CD4-positive, CD25-positive, alpha-beta regulatory T cell (primary cell): ENCODE results near the gene ADGRA1. TPM values are rescaled to one million over a fixed set of nuclear protein-coding genes. Genes with fewer than 3 reads are reported as not detected.

Source experiments
- ATAC-seq, 2 donors: fragments of 150-1000 bp; cut with Tn5 transposase; one replicate each; pipeline ENCODE4 v1.10.0; 2021; ENCODE audit warnings: low read depth in 2 of 2, moderate number of reproducible peaks in 2 of 2, moderate library complexity in 1 of 2
- DNase-seq, 3 donors: peaks; one replicate each; pipeline versions ENCODE4 v3.0.0 to v3.0.0-alpha.2; 2012 to 2022; ENCODE audit warnings: mixed read lengths in 1 of 3
- H3K27ac ChIP-seq: one replicate; pipeline ENCODE4 v1.7.0; 2013; ENCODE audit warnings: mild to moderate bottlenecking, low read length; ENCODE audit not compliant: insufficient read depth, poor library complexity, severe bottlenecking
- H3K27me3 ChIP-seq: one replicate; pipeline ENCODE4 v1.7.0; 2013; ENCODE audit warnings: low read length; ENCODE audit not compliant: control insufficient read depth, insufficient read depth
- H3K36me3 ChIP-seq: one replicate; pipeline ENCODE4 v1.7.0; 2013; ENCODE audit warnings: mild to moderate bottlenecking, low read length, moderate library complexity; ENCODE audit not compliant: control insufficient read depth, insufficient read depth
- H3K4me1 ChIP-seq: 2 replicates; pipeline ENCODE4 v1.7.0; 2013; ENCODE audit warnings: mild to moderate bottlenecking, low read length; ENCODE audit not compliant: insufficient read depth, control insufficient read depth, poor library complexity, severe bottlenecking
- H3K4me3 ChIP-seq: one replicate; pipeline ENCODE4 v1.7.0; 2013; ENCODE audit warnings: low read depth, mild to moderate bottlenecking, low read length, moderate library complexity
- H3K9me3 ChIP-seq, 2 experiments: 1 replicate in 1 of 2; 2 replicates in 1 of 2; pipeline ENCODE4 v1.7.0; 2013; ENCODE audit warnings: low read length in 2 of 2, mild to moderate bottlenecking in 1 of 2, moderate library complexity in 1 of 2; ENCODE audit not compliant: control insufficient read depth in 2 of 2
- H3K27ac Mint-ChIP-seq, 3 donors: one replicate each; pipeline ENCODE4 v1.8.0; 2020 to 2022; ENCODE audit warnings: mild to moderate bottlenecking in 3 of 3, mixed read lengths in 3 of 3, moderate library complexity in 2 of 3
- H3K27me3 Mint-ChIP-seq: one replicate; pipeline ENCODE4 v1.8.0; 2022; ENCODE audit warnings: mild to moderate bottlenecking, mixed read lengths
- H3K36me3 Mint-ChIP-seq: one replicate; pipeline ENCODE4 v1.8.0; 2020; ENCODE audit warnings: mixed read lengths
- H3K4me1 Mint-ChIP-seq, 4 donors: one replicate each; pipeline ENCODE4 v1.8.0; 2020 to 2022; ENCODE audit warnings: mixed read lengths in 4 of 4, mild to moderate bottlenecking in 1 of 4
- H3K4me3 Mint-ChIP-seq, 4 donors: one replicate each; pipeline ENCODE4 v1.8.0; 2020 to 2022; ENCODE audit warnings: mild to moderate bottlenecking in 4 of 4, mixed read lengths in 4 of 4, moderate library complexity in 3 of 4
- H3K9me3 Mint-ChIP-seq, 7 donors: one replicate each; pipeline ENCODE4 v1.8.0; 2020 to 2022; ENCODE audit warnings: mixed read lengths in 7 of 7, mild to moderate bottlenecking in 3 of 7, moderate library complexity in 2 of 7
- polyA plus RNA-seq, 4 donors: library from polyadenylated mRNA; unstranded; fragments of 300-500 nt; fragmentation: Illumina TruSeq; gene quantifications; one replicate each; pipeline ENCODE4 v1.2.3, GENCODE V29; 2021
- total RNA-seq: library from RNA; stranded (reverse); gene quantifications from one replicate; pipeline ENCODE4 v1.2.3, GENCODE V29; 2022

Gene ADGRA1
- total and polyA plus RNA-seq, 5 donors from 2014 or later = not detected

GRCh38 chr10:133088179-133088955 lies 643 bp downstream of the ADGRA1 start:
- DNase-seq = no peak
- H3K4me3 ChIP-seq = no peak overlapping the region
- no peaks in the 10 kb centered on the region for H3K4me1 Mint-ChIP-seq
- H3K36me3 ChIP-seq = no peaks in the 10 kb centered on the region
- H3K27me3 Mint-ChIP-seq = peaks cover 15% of the 10 kb centered on the region
- no peak overlapping the region for H3K4me3 Mint-ChIP-seq
- H3K36me3 Mint-ChIP-seq = no peaks in the 10 kb centered on the region
- H3K9me3 Mint-ChIP-seq = peaks cover 0 to 4% (median 0%) of the 10 kb centered on the region in 7 donors
- H3K9me3 ChIP-seq = no peaks in the 10 kb centered on the region
- no peak overlapping the region for H3K27ac Mint-ChIP-seq
- no peaks in the 10 kb centered on the region for H3K4me1 ChIP-seq
- H3K27me3 ChIP-seq = no peaks in the 10 kb centered on the region
- no peak for ATAC-seq
- no peak overlapping the region for H3K27ac ChIP-seq

- Histone ChIP-seq H3K4me3 (no peak overlapping the region), H3K36me3 (no peaks in the 10 kb centered on the region), H3K4me1 (no peaks in the 10 kb centered on the region), H3K9me3 (no peaks in the 10 kb centered on the region), H3K27ac (no peak overlapping the region), H3K27me3 (no peaks in the 10 kb centered on the region)
- Mint-ChIP-seq H3K4me3 (no peak overlapping the region), H3K4me1 (no peaks in the 10 kb centered on the region), H3K36me3 (no peaks in the 10 kb centered on the region), H3K9me3 (peaks cover 0 to 4% (median 0%) of the 10 kb centered on the region in 7 donors), H3K27ac (no peak overlapping the region), H3K27me3 (peaks cover 18% of the 10 kb centered on the region)
- DNase-seq = no peak
- ATAC-seq = no peak
Observed at GRCh38 chr10:133088956-133089800, 1.5 kb downstream of the ADGRA1 start.

- no peak for ATAC-seq
- no peaks in the 10 kb centered on the region for H3K9me3 ChIP-seq
Observed at GRCh38 chr10:133090101-133090500, 2.4 kb downstream of the ADGRA1 start.

DNA sequence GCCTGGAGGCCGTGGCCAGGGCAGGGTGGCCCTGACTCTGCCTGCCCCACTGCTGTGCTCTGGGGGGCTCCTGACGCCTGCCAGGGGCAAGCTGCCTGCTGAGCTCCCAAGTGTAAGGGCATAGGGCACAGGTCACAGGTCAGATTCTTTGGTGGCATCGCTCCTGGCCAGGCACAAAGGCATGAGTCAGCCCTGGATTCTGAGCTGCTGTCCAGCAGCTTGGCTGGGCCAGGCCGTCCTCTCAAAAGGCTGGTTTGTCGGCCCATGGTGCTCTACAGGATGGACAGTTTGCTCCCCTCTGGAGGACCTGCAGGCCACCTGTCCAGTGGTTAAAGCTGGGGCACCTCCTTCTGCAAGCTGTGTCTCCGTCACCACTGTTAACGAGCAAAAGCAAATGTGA lies 2.9 kb downstream of the ADGRA1 start:
- H3K4me1 Mint-ChIP-seq = no peaks in the 10 kb centered on the region
- H3K4me3 Mint-ChIP-seq = no peak overlapping the region
- ATAC-seq = no peak
- DNase-seq = no peak
- H3K4me1 ChIP-seq = no peaks in the 10 kb centered on the region
- peaks cover 0 to 4% (median 0%) of the 10 kb centered on the region in 7 donors for H3K9me3 Mint-ChIP-seq
- peaks cover 18% of the 10 kb centered on the region for H3K27me3 Mint-ChIP-seq
- H3K4me3 ChIP-seq = no peak overlapping the region
- no peaks in the 10 kb centered on the region for H3K9me3 ChIP-seq
- no peaks in the 10 kb centered on the region for H3K27me3 ChIP-seq
- no peaks in the 10 kb centered on the region for H3K36me3 ChIP-seq
- H3K27ac Mint-ChIP-seq = no peak overlapping the region
- H3K27ac ChIP-seq = no peak overlapping the region
- H3K36me3 Mint-ChIP-seq = no peaks in the 10 kb centered on the region

More at GRCh38 chr10:133090101-133090500, 2.4 kb downstream of the ADGRA1 start:
- H3K36me3 Mint-ChIP-seq = no peaks in the 10 kb centered on the region
- H3K4me3 Mint-ChIP-seq = no peak overlapping the region
- H3K27me3 ChIP-seq = no peaks in the 10 kb centered on the region
- no peaks in the 10 kb centered on the region for H3K4me1 ChIP-seq
- no peak overlapping the region for H3K4me3 ChIP-seq
- no peaks in the 10 kb centered on the region for H3K36me3 ChIP-seq
- no peak overlapping the region for H3K27ac Mint-ChIP-seq
- no peak for DNase-seq
- no peak overlapping the region for H3K27ac ChIP-seq
- H3K27me3 Mint-ChIP-seq = peaks cover 18% of the 10 kb centered on the region
- H3K9me3 Mint-ChIP-seq = peaks cover 0 to 4% (median 0%) of the 10 kb centered on the region in 7 donors
- no peaks in the 10 kb centered on the region for H3K4me1 Mint-ChIP-seq

GRCh38 chr10:133091316-133091715 lies 3.6 kb downstream of the ADGRA1 start:
- Histone ChIP-seq H3K27me3 (no peaks in the 10 kb centered on the region), H3K9me3 (no peaks in the 10 kb centered on the region), H3K27ac (no peak overlapping the region), H3K4me1 (no peaks in the 10 kb centered on the region), H3K36me3 (no peaks in the 10 kb centered on the region), H3K4me3 (no peak overlapping the region)
- Mint-ChIP-seq H3K27ac (no peak overlapping the region), H3K27me3 (peaks cover 18% of the 10 kb centered on the region), H3K9me3 (peaks cover 0 to 4% (median 0%) of the 10 kb centered on the region in 7 donors), H3K36me3 (no peaks in the 10 kb centered on the region), H3K4me1 (no peaks in the 10 kb centered on the region), H3K4me3 (no peak overlapping the region)
- ATAC-seq (no peak), DNase-seq (no peak)

DNA sequence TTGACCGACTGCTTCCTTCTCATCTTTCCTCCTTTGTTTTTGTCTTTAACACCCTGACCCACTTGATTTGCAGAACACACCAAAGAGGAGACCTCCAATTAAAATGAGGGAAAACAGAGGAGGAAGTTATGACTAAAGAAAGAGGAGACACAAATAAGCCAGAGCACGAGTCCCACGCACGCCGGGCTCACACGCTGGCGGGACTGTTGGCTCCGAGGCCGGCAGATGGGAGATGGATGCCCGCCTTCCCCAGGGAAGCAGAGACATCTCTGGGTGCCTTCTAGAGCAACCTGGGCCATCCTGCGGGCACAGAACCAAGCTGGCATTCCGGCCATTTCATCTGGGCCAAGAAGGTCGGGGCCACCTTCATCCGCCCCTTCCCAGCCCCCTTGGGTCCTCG lies 5.6 kb downstream of the ADGRA1 start:
- H3K36me3 ChIP-seq = no peaks in the 10 kb centered on the region
- H3K4me1 Mint-ChIP-seq = no peaks in the 10 kb centered on the region
- H3K4me1 ChIP-seq = no peaks in the 10 kb centered on the region
- H3K36me3 Mint-ChIP-seq = no peaks in the 10 kb centered on the region
- H3K9me3 ChIP-seq = no peaks in the 10 kb centered on the region
- no peak for ATAC-seq
- H3K27me3 ChIP-seq = no peaks in the 10 kb centered on the region
- DNase-seq = no peak
- H3K4me3 ChIP-seq = no peak overlapping the region
- H3K9me3 Mint-ChIP-seq = peaks cover 0 to 2% (median 0%) of the 10 kb centered on the region in 7 donors
- H3K27ac Mint-ChIP-seq = no peak overlapping the region
- H3K27me3 Mint-ChIP-seq = peaks cover 7% of the 10 kb centered on the region
- no peak overlapping the region for H3K27ac ChIP-seq
- no peak overlapping the region for H3K4me3 Mint-ChIP-seq

DNA sequence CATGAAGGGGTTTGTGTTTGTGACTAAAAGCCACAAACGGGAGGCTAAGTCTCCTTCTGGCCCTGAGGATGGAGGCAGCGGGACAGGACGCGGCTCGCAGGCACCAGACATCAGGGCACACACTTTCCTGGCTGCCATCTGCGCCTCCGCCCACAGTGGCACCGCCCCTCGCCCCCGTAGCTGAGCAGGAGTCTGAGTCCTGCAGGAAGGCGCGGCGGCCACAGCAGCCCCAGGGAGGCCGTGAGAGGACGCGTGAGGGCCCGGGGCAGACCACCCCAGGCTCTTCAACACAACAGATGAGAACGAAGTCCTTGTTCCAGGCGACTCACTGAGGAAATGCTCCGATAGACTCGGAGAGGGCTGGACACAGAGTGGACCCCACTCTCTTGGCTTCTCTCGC lies 6.6 kb downstream of the ADGRA1 start:
- no peak overlapping the region for H3K4me3 ChIP-seq
- H3K27ac ChIP-seq = no peak overlapping the region
- Mint-ChIP-seq H3K27ac (no peak overlapping the region), H3K27me3 (peaks cover 7% of the 10 kb centered on the region), H3K4me1 (no peaks in the 10 kb centered on the region), H3K36me3 (no peaks in the 10 kb centered on the region), H3K9me3 (peaks cover 0 to 2% (median 0%) of the 10 kb centered on the region in 7 donors), H3K4me3 (no peak overlapping the region)
- ATAC-seq = no peak
- H3K27me3 ChIP-seq = no peaks in the 10 kb centered on the region
- no peaks in the 10 kb centered on the region for H3K9me3 ChIP-seq
- H3K4me1 ChIP-seq = no peaks in the 10 kb centered on the region
- no peaks in the 10 kb centered on the region for H3K36me3 ChIP-seq
- DNase-seq = no peak
